ENCODE results near the gene SCFD2. TPM values are rescaled to one million over a fixed set of nuclear protein-coding genes. Genes with fewer than 3 reads are reported as not detected.
"Not testable (repeated sequence)": the region's sequence is repeated elsewhere in the genome, so short reads cannot be mapped to it uniquely, and the experiment has no call there.

Gene SCFD2
- total and polyA plus RNA-seq, 2 donors: 5.0 to 12.1 TPM

DNA sequence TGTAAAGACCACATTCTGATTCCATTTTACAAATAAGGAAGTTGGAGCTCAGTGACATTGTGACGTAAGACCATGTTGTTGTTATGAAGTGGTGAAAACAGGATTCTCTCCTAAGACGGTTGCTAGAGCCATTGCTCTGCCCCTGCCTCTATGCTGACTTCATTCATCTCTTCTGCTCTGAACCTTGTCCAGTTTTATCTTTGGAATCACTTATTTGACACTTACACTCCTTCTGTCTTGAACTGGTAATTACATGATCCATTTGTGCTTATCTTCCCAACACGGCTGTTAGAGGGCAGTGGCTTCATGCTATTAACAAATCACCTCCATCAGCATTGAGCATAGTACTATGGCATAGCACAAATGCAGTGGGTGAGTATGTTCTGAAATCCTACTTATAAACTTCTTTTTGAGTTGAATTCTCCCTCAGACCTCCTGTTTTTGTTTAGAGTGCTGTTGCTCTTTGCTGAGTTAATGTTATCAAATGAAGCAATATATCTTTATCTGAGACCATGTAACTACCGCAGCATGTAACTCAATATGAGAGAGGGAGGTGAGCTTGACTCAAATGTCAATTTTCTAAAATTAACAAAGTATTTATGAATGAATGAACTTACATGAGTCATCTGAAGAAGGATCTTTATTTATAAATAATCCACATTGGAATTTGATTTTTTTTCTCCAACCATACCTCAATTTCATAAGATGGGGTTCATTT, 326.0 kb downstream of the SCFD2 start:
- WGBS: 95% methylated on average over 4 of the region's 4 CpGs
- Histone ChIP-seq H3K27me3 (ENCODE audit: control insufficient read depth in 2 of 2, insufficient read depth in 1 of 2, low read length in 1 of 2) (no peaks in the 10 kb centered on the region), H3K9me3 (ENCODE audit: control insufficient read depth in 2 of 2, insufficient read depth in 1 of 2, low read length in 1 of 2) (no peaks in the 10 kb centered on the region), H3K4me3 (ENCODE audit: low read length in 2 of 2) (no peak overlapping the region), H3K27ac (ENCODE audit: low read depth in 1 of 2, low read length in 1 of 2) (no peak overlapping the region), H3K4me1 (ENCODE audit: control insufficient read depth in 2 of 2, insufficient read depth in 2 of 2, low read length in 2 of 2) (no peaks in the 10 kb centered on the region), H3K36me3 (ENCODE audit: control insufficient read depth in 2 of 2, insufficient read depth in 2 of 2, low read length in 1 of 2) (no peaks in the 10 kb centered on the region)
- no peak for DNase-seq (ENCODE audit: low read depth in 6 of 9, low spot score in 9 of 9)

DNA sequence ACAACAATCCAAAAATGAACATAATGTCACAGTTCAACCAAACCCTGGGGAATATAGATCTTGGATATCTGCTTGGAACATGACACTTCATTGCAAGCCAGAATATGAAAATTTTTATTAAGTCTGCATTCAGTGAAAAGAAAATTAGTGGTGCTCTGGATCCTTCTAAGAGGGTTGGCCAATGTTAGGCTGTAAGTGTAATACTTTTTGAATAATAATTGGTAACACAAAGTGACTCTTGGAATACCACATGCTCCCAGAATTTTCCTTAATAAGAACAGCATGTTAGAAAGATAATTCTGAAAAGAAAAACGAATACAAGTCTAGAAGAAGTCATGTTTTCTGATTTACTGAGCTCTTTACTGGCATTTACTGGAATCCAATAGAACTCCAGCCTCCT, 328.0 kb downstream of the SCFD2 start:
- 95% methylated on average over 1 of the region's 1 CpG for WGBS
- Histone ChIP-seq H3K36me3 (ENCODE audit: control insufficient read depth in 2 of 2, insufficient read depth in 2 of 2, low read length in 1 of 2) (no peaks in the 10 kb centered on the region), H3K27me3 (ENCODE audit: control insufficient read depth in 2 of 2, insufficient read depth in 1 of 2, low read length in 1 of 2) (no peaks in the 10 kb centered on the region), H3K4me1 (ENCODE audit: control insufficient read depth in 2 of 2, insufficient read depth in 2 of 2, low read length in 2 of 2) (no peaks in the 10 kb centered on the region), H3K9me3 (ENCODE audit: control insufficient read depth in 2 of 2, insufficient read depth in 1 of 2, low read length in 1 of 2) (no peaks in the 10 kb centered on the region), H3K4me3 (ENCODE audit: low read length in 2 of 2) (no peak overlapping the region), H3K27ac (ENCODE audit: low read depth in 1 of 2, low read length in 1 of 2) (no peak overlapping the region)
- DNase-seq (ENCODE audit: low read depth in 6 of 9, low spot score in 9 of 9): no peak

DNA sequence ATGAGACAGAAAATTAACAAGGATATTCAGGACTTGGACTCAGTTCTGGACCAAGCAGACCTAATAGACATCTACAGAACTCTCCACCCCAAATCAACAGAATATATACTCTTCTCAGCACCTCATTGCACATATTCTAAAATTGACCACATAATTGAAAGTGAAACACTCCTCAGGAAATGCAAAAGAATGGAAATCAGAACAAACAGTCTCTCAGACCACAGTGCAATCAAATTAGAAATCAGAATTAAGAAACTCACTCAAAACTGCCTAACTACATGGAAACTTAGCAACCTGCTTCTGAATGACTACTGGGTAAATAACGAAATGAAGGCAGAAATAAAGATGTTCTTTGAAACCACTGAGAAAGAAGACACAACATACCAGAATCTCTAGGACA, 333.0 kb downstream of the SCFD2 start:
- WGBS: 96% methylated on average over 1 of the region's 1 CpG
- not testable (repeated sequence) for DNase-seq (ENCODE audit: low read depth in 6 of 9, low spot score in 9 of 9); H3K4me3 ChIP-seq (ENCODE audit: low read length in 2 of 2); H3K27me3 ChIP-seq (ENCODE audit: control insufficient read depth in 2 of 2, insufficient read depth in 1 of 2, low read length in 1 of 2); H3K36me3 ChIP-seq (ENCODE audit: control insufficient read depth in 2 of 2, insufficient read depth in 2 of 2, low read length in 1 of 2); H3K9me3 ChIP-seq (ENCODE audit: control insufficient read depth in 2 of 2, insufficient read depth in 1 of 2, low read length in 1 of 2); H3K4me1 ChIP-seq (ENCODE audit: control insufficient read depth in 2 of 2, insufficient read depth in 2 of 2, low read length in 2 of 2); H3K27ac ChIP-seq (ENCODE audit: low read depth in 1 of 2, low read length in 1 of 2)

DNA sequence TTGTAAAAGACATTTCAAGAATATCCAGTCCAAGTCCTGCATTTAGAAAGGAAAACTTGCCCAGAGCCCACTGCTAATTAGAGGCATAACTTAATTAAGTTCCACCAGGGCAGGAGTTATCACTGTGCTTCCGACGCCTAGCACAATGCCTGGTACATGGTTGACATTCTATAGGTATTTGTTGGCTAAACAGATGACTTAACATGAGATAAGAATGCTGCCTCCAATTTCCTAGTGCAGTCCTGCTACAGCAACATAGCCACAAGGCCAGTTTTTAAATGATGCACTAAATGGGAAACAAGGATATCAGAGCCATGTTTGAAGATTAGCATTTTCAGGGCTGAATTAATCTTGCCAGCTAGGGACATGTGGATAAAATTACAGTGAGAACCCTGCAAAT, 339.6 kb downstream of the SCFD2 start:
- 98% methylated on average over 2 of the region's 2 CpGs for WGBS
- Histone ChIP-seq H3K9me3 (ENCODE audit: control insufficient read depth in 2 of 2, insufficient read depth in 1 of 2, low read length in 1 of 2) (no peaks in the 10 kb centered on the region), H3K36me3 (ENCODE audit: control insufficient read depth in 2 of 2, insufficient read depth in 2 of 2, low read length in 1 of 2) (no peaks in the 10 kb centered on the region), H3K27ac (ENCODE audit: low read depth in 1 of 2, low read length in 1 of 2) (no peak overlapping the region), H3K4me3 (ENCODE audit: low read length in 2 of 2) (no peak overlapping the region), H3K27me3 (ENCODE audit: control insufficient read depth in 2 of 2, insufficient read depth in 1 of 2, low read length in 1 of 2) (no peaks in the 10 kb centered on the region), H3K4me1 (ENCODE audit: control insufficient read depth in 2 of 2, insufficient read depth in 2 of 2, low read length in 2 of 2) (no peaks in the 10 kb centered on the region)
- DNase-seq (ENCODE audit: low read depth in 6 of 9, low spot score in 9 of 9): no peak

DNA sequence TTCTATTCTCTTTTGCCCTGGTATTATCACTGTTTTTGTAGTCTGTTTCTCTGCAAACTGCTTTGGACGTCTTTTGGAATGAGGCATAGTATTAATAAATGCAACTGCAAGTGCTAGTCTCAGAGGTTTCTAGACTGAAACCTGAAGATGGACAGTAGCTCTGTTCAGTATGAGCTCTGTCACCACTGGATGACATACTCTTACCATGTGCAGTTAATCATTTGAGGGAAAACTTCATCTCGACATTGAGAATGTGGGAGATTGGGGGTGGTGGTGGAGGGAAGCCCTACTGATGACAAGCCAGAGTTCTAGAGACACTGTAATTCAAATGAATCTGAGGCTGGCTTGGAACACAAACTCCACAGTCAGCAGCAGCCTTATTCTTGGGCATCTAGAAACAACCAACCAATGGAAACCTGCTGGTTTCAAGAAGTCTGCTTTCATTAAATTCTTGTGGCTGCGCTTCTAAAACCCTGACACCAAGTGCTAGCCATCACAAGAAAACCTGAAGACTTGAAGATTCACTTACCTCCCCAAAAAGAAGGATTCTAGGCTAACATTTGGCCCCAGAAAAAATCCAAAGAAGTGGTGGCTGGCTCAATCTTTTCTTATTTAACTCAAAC, 342.1 kb downstream of the SCFD2 start:
- WGBS: 99% methylated on average over 3 of the region's 3 CpGs
- DNase-seq (ENCODE audit: low read depth in 6 of 9, low spot score in 9 of 9): no peak

DNA sequence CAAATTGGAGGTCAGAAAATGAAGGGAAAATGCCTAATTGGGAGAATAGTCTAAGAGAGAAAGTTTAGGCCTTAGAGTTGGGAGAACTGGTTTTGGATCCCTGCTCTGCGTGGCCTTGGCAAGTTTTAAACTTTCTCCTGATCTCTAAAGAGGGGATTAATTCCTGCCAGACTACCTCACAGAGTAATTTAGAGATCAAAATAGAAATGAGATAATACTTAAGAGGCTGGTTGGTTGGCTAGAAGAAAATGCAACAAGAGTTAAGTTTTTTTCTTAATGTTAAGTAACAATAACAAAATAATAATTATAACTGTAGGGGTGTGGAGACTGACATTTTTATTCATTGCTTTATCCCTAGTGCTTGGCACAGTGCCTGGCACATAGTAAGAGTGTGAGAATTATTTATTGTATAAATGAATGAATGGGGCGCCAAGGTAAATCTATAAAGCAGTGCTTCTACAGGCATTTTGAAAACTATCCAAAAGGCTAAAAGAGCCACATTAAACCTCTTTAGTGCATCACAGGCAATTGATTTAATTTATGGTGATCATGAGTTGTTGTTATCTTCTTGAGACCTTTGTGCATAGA, 343.3 kb downstream of the SCFD2 start:
- WGBS: 95% methylated on average over 2 of the region's 2 CpGs
- Histone ChIP-seq H3K27ac (ENCODE audit: low read depth in 1 of 2, low read length in 1 of 2) (no peak overlapping the region), H3K4me1 (ENCODE audit: control insufficient read depth in 2 of 2, insufficient read depth in 2 of 2, low read length in 2 of 2) (no peaks in the 10 kb centered on the region), H3K27me3 (ENCODE audit: control insufficient read depth in 2 of 2, insufficient read depth in 1 of 2, low read length in 1 of 2) (no peaks in the 10 kb centered on the region), H3K36me3 (ENCODE audit: control insufficient read depth in 2 of 2, insufficient read depth in 2 of 2, low read length in 1 of 2) (no peaks in the 10 kb centered on the region), H3K4me3 (ENCODE audit: low read length in 2 of 2) (no peak overlapping the region), H3K9me3 (ENCODE audit: control insufficient read depth in 2 of 2, insufficient read depth in 1 of 2, low read length in 1 of 2) (no peaks in the 10 kb centered on the region)
- DNase-seq (ENCODE audit: low read depth in 6 of 9, low spot score in 9 of 9): no peak

More for the DNA sequence above, 342.1 kb downstream of the SCFD2 start:
- H3K4me1 ChIP-seq (ENCODE audit: control insufficient read depth in 2 of 2, insufficient read depth in 2 of 2, low read length in 2 of 2): no peaks in the 10 kb centered on the region
- H3K36me3 ChIP-seq (ENCODE audit: control insufficient read depth in 2 of 2, insufficient read depth in 2 of 2, low read length in 1 of 2): no peaks in the 10 kb centered on the region
- no peaks in the 10 kb centered on the region for H3K27me3 ChIP-seq (ENCODE audit: control insufficient read depth in 2 of 2, insufficient read depth in 1 of 2, low read length in 1 of 2)
- no peak overlapping the region for H3K4me3 ChIP-seq (ENCODE audit: low read length in 2 of 2)
- no peak overlapping the region for H3K27ac ChIP-seq (ENCODE audit: low read depth in 1 of 2, low read length in 1 of 2)
- no peaks in the 10 kb centered on the region for H3K9me3 ChIP-seq (ENCODE audit: control insufficient read depth in 2 of 2, insufficient read depth in 1 of 2, low read length in 1 of 2)

DNA sequence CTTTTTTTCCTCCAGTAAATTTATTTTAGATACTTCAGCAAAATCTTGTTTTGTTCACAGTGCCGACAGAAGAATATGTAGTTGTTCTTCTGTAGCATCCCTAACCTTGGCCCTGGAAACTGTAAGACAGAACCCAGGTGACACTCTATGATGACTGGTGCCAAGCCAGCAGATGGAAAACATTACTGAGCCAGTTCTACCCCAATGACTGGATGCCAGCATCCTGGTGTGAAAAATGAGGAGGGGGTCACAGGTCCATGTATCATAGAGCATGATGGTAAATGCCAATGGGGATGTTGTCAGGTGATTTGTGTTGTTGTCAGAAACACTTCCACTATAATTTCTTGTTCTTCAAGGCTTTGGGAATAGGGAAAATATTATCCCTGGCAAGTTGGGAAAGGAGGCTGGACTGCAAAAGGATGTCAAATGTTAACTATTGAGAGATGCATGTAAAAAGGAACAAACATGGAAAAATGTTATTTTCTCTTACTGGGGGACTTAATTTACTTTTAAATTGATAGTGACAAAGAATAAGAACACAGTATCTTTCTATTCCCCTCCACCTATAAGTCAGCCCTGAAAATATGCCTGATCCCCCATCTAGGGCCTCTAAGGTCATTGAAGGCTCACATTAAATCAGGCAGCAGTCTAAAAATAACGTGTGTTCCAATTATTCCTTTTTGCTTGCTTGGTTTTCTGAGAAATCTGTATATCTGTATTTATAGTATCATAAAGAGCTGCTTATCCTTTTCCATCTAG, 343.9 kb downstream of the SCFD2 start:
- H3K36me3 ChIP-seq (ENCODE audit: control insufficient read depth in 2 of 2, insufficient read depth in 2 of 2, low read length in 1 of 2): no peaks in the 10 kb centered on the region
- H3K27ac ChIP-seq (ENCODE audit: low read depth in 1 of 2, low read length in 1 of 2): no peak overlapping the region
- no peaks in the 10 kb centered on the region for H3K9me3 ChIP-seq (ENCODE audit: control insufficient read depth in 2 of 2, insufficient read depth in 1 of 2, low read length in 1 of 2)
- H3K4me3 ChIP-seq (ENCODE audit: low read length in 2 of 2): no peak overlapping the region
- no peaks in the 10 kb centered on the region for H3K27me3 ChIP-seq (ENCODE audit: control insufficient read depth in 2 of 2, insufficient read depth in 1 of 2, low read length in 1 of 2)
- 99% methylated on average over 2 of the region's 2 CpGs for WGBS
- no peaks in the 10 kb centered on the region for H3K4me1 ChIP-seq (ENCODE audit: control insufficient read depth in 2 of 2, insufficient read depth in 2 of 2, low read length in 2 of 2)
- no peak for DNase-seq (ENCODE audit: low read depth in 6 of 9, low spot score in 9 of 9)

DNA sequence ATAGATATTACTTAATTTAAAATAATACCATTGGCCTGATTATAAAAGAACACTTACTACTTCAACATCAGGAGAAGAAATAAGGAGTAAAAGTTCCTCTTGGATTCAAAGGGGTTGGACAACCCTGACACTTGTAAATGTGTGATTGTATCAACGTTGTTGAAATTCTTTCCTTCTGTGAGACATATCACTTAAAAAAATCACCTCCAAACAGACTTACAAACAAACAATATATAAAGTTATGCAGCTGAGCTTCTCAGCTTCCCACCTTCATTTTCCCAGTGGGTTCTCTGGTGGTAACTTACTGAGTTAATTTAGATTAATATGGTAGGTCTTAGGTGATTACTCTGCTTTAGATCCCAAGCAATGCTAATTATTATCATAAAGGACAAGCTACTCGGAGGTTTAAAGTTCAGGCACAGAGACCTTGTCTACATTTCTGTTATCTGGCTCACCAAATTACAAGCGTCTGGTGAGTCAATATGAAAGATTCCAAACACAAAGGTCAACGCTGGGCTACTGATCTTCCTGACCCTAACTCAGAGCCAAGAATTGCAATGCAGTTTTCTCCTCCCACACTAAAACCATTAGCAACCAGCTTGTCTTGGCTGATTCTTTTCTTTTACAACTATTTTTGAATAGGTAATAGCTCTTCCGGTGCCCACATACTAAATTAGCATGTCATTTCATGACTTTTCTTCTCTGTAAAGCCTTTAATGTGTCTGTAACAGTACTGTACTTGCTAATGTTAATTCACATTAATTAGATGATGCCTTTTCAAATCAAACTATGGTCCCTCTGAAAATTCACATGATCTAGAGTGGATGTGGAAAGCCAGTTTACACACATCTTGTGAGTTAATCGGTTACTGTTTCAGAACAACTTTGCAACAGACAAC, 346.1 kb downstream of the SCFD2 start:
- Histone ChIP-seq H3K4me1 (ENCODE audit: control insufficient read depth in 2 of 2, insufficient read depth in 2 of 2, low read length in 2 of 2) (no peaks in the 10 kb centered on the region), H3K36me3 (ENCODE audit: control insufficient read depth in 2 of 2, insufficient read depth in 2 of 2, low read length in 1 of 2) (no peaks in the 10 kb centered on the region), H3K9me3 (ENCODE audit: control insufficient read depth in 2 of 2, insufficient read depth in 1 of 2, low read length in 1 of 2) (no peaks in the 10 kb centered on the region), H3K27ac (ENCODE audit: low read depth in 1 of 2, low read length in 1 of 2) (no peak overlapping the region), H3K4me3 (ENCODE audit: low read length in 2 of 2) (no peak overlapping the region), H3K27me3 (ENCODE audit: control insufficient read depth in 2 of 2, insufficient read depth in 1 of 2, low read length in 1 of 2) (no peaks in the 10 kb centered on the region)
- no peak for DNase-seq (ENCODE audit: low read depth in 6 of 9, low spot score in 9 of 9)
- WGBS: 96% methylated on average over 6 of the region's 6 CpGs
